Suprapubic skin (tissue), 4 donors: Measurements from ENCODE around the gene JAKMIP3. TPM values are rescaled to one million over a fixed set of nuclear protein-coding genes. Genes with fewer than 3 reads are reported as not detected.

Source experiments
- DNase-seq, 2 donors: peaks; one replicate each; pipeline ENCODE4 v3.0.0-alpha.2; 2019; ENCODE audit warnings: low spot score in 2 of 2
- H3K27ac ChIP-seq: fragments of 200-600 bp; sonication (generic); one replicate; pipeline ENCODE4 v1.5.1; 2019
- H3K27me3 ChIP-seq: fragments of 200-600 bp; sonication (generic); one replicate; pipeline ENCODE4 v1.5.1; 2019
- H3K36me3 ChIP-seq: fragments of 200-600 bp; sonication (generic); one replicate; pipeline ENCODE4 v1.5.1; 2019
- H3K4me1 ChIP-seq: fragments of 200-600 bp; sonication (generic); one replicate; pipeline ENCODE4 v1.5.1; 2019
- H3K4me3 ChIP-seq: fragments of 200-600 bp; sonication (generic); one replicate; pipeline ENCODE4 v1.5.1; 2019; ENCODE audit warnings: mild to moderate bottlenecking
- H3K9me3 ChIP-seq: fragments of 200-600 bp; sonication (generic); one replicate; pipeline ENCODE4 v1.5.1; 2019
- EP300 ChIP-seq: sonication (generic); formaldehyde crosslinking; IDR thresholded peaks from one replicate; pipeline ENCODE4 v1.6.1; 2017; ENCODE audit warnings: antibody characterized with exemption
- POLR2A ChIP-seq, 2 donors: fragments of 450-650 bp; IDR thresholded peaks; one replicate each; pipeline ENCODE4 v1.6.1; 2017; ENCODE audit warnings: antibody characterized with exemption in 2 of 2, mild to moderate bottlenecking in 2 of 2, moderate library complexity in 2 of 2
- POLR2AphosphoS5 ChIP-seq, 3 donors: sonication (generic); formaldehyde crosslinking; IDR thresholded peaks; one replicate each; pipeline ENCODE4 v1.6.1; 2017; ENCODE audit warnings: antibody characterized with exemption in 3 of 3
- WGBS: methylation state at CpG from one replicate; pipeline ENCODE4 v1.1.5; 2018; 5-methylcytosine and 5-hydroxymethylcytosine counted together
- total RNA-seq, 4 donors: library from RNA; depleted of rRNA; stranded (reverse); fragments of >200 nt; gene quantifications; one replicate each; pipeline ENCODE4 v1.1.0, GENCODE V29; 2016
- TF ChIP-seq, protein P1 (sequence below), 2 donors: fragments of 200-600 bp in 1 of 2; fragments of 450-650 bp in 1 of 2; sonication (generic) in 1 of 2; IDR thresholded peaks; one replicate each; pipeline ENCODE4 v1.5.1; 2016 to 2019; ENCODE audit warnings: antibody characterized with exemption in 2 of 2, mild to moderate bottlenecking in 1 of 2, moderate library complexity in 1 of 2

Gene JAKMIP3
- total RNA-seq: 1 to 10 TPM in 1 of 4 donors, under 1 TPM in 3; 0.15 to 2.4 (median 0.51) TPM

GRCh38 chr10:132065491-132066105 is at the start of gene JAKMIP3:
Gene JAKMIP3, plus strand, starts transcription at chr10:132065946. Its CDS starts 38,863 bp downstream, at chr10:132104809.
- DNase-seq: peak; percentile 60 to 76
- Histone ChIP-seq H3K9me3 (no peaks in the 10 kb centered on the region), H3K27ac (no peak within 1 kb of the TSS), H3K27me3 (no peaks in the 10 kb centered on the region), H3K36me3 (no peaks in the 10 kb centered on the region), H3K4me1 (peaks cover 16% of the 10 kb centered on the region), H3K4me3 (peak within 1 kb of the TSS; percentile 45)
- TF ChIP-seq, protein P1, sequence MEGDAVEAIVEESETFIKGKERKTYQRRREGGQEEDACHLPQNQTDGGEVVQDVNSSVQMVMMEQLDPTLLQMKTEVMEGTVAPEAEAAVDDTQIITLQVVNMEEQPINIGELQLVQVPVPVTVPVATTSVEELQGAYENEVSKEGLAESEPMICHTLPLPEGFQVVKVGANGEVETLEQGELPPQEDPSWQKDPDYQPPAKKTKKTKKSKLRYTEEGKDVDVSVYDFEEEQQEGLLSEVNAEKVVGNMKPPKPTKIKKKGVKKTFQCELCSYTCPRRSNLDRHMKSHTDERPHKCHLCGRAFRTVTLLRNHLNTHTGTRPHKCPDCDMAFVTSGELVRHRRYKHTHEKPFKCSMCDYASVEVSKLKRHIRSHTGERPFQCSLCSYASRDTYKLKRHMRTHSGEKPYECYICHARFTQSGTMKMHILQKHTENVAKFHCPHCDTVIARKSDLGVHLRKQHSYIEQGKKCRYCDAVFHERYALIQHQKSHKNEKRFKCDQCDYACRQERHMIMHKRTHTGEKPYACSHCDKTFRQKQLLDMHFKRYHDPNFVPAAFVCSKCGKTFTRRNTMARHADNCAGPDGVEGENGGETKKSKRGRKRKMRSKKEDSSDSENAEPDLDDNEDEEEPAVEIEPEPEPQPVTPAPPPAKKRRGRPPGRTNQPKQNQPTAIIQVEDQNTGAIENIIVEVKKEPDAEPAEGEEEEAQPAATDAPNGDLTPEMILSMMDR (IDR thresholded peaks at IDR 0.05): no peak
- no peak for TF ChIP-seq POLR2AphosphoS5 (IDR thresholded peaks at IDR 0.05)
- WGBS: 13% methylated on average over 18 of the region's 35 CpGs

GRCh38 chr10:132016514-132016913 is 49.2 kb upstream of the JAKMIP3 start:
- Histone ChIP-seq H3K27ac (no peak overlapping the region), H3K9me3 (no peaks in the 10 kb centered on the region), H3K4me1 (peaks cover 5% of the 10 kb centered on the region), H3K36me3 (no peaks in the 10 kb centered on the region), H3K4me3 (no peak overlapping the region), H3K27me3 (no peaks in the 10 kb centered on the region)
- 84% methylated on average over 6 of the region's 6 CpGs for WGBS
- TF ChIP-seq, protein P1 (IDR thresholded peaks at IDR 0.05): no peak
- TF ChIP-seq POLR2A (IDR thresholded peaks at IDR 0.05): no peak
- TF ChIP-seq EP300: no peak
- TF ChIP-seq POLR2AphosphoS5 (IDR thresholded peaks at IDR 0.05): no peak
- no peak for DNase-seq

- DNase-seq: no peak
- no peak overlapping the region for H3K4me3 ChIP-seq
- no peak overlapping the region for H3K27ac ChIP-seq
- peaks cover 2% of the 10 kb centered on the region for H3K27me3 ChIP-seq
- H3K36me3 ChIP-seq: no peaks in the 10 kb centered on the region
- peaks cover 13% of the 10 kb centered on the region for H3K4me1 ChIP-seq
- H3K9me3 ChIP-seq: no peaks in the 10 kb centered on the region
- WGBS: 60% methylated on average over 5 of the region's 5 CpGs
- TF ChIP-seq POLR2A (IDR thresholded peaks at IDR 0.05) (no peak), POLR2AphosphoS5 (IDR thresholded peaks at IDR 0.05) (no peak), EP300 (no peak)
- TF ChIP-seq, protein P1 (IDR thresholded peaks at IDR 0.05): no peak
Measured at GRCh38 chr10:132018446-132018845, 47.3 kb upstream of the JAKMIP3 start.

DNA sequence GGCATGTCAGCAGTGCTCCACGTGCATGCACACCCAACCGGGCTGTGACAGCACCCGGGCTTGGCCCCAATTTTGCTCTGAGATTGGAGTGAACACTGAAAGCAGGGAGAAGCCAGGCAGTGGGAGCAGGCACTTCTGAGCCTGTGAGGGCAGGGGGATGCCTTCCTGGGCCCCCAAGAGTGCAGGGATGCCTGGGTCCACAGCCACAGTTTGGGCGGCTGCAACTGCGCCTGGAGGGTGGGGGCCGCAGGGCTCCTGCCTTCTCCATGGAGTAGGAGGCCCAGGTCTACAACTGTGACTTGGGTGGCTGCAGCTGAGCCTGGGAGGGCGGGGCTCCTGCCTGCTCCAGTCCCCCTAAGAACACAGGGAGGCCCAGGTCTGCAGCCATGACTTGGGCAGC is 46.4 kb upstream of the JAKMIP3 start:
- no peak overlapping the region for H3K4me3 ChIP-seq
- 92% methylated on average over 7 of the region's 7 CpGs for WGBS

GRCh38 chr10:132020456-132020855 is 45.3 kb upstream of the JAKMIP3 start:
- Histone ChIP-seq H3K36me3 (no peaks in the 10 kb centered on the region), H3K4me3 (no peak overlapping the region), H3K27ac (no peak overlapping the region), H3K27me3 (peaks cover 21% of the 10 kb centered on the region), H3K9me3 (no peaks in the 10 kb centered on the region), H3K4me1 (peaks cover 17% of the 10 kb centered on the region)
- 88% methylated on average over 13 of the region's 13 CpGs for WGBS
- DNase-seq: no peak
- TF ChIP-seq, protein P1 (IDR thresholded peaks at IDR 0.05): no peak
- TF ChIP-seq POLR2A (IDR thresholded peaks at IDR 0.05) (no peak), POLR2AphosphoS5 (IDR thresholded peaks at IDR 0.05) (no peak), EP300 (no peak)

More for the DNA sequence above, 46.4 kb upstream of the JAKMIP3 start:
- Histone ChIP-seq H3K27me3 (peaks cover 12% of the 10 kb centered on the region), H3K9me3 (no peaks in the 10 kb centered on the region), H3K36me3 (no peaks in the 10 kb centered on the region), H3K4me1 (peaks cover 17% of the 10 kb centered on the region), H3K27ac (no peak overlapping the region)
- TF ChIP-seq, protein P1 (IDR thresholded peaks at IDR 0.05): no peak
- TF ChIP-seq EP300: no peak
- no peak for TF ChIP-seq POLR2AphosphoS5 (IDR thresholded peaks at IDR 0.05)
- no peak for TF ChIP-seq POLR2A (IDR thresholded peaks at IDR 0.05)
- DNase-seq: no peak
